GM20000 (cell line): ENCODE measurements around the gene FPR1.

Experiments used
- DNase-seq: peaks from one replicate; pipeline ENCODE4 v3.0.0; 2012; ENCODE audit warnings: low spot score
- CTCF ChIP-seq: IDR thresholded peaks from 2 replicates; pipeline ENCODE4 v1.5.1; 2012; ENCODE audit warnings: mild to moderate bottlenecking, control low read depth; ENCODE audit errors: extremely low read depth, missing control alignments

The FPR1 gene

GRCh38 chr19:51796195-51796679, 44.6 kb upstream of the FPR1 start:
- DNase-seq: no peak

GRCh38 chr19:51794885-51795490, 43.3 kb upstream of the FPR1 start, which contains the start of gene FPR3:
FPR3 (plus strand) TSS chr19:51795157; CDS start chr19:51823749, 28,592 bp downstream.
- TF ChIP-seq CTCF: no peak
- no peak for DNase-seq

More at GRCh38 chr19:51796195-51796679, 44.6 kb upstream of the FPR1 start:
- TF ChIP-seq CTCF: no peak

GRCh38 chr19:51793994-51794393, 42.3 kb upstream of the FPR1 start:
- no peak for TF ChIP-seq CTCF
- no peak for DNase-seq

GRCh38 chr19:51792932-51793331, 41.3 kb upstream of the FPR1 start:
- TF ChIP-seq CTCF: no peak
- DNase-seq: no peak

- no peak for DNase-seq
- TF ChIP-seq CTCF: no peak
These were observed 37.5 kb upstream of the FPR1 start for GRCh38 chr19:51789061-51789795.

- no peak for TF ChIP-seq CTCF
- no peak for DNase-seq
These were observed 36.4 kb upstream of the FPR1 start for GRCh38 chr19:51788029-51788428.
